Ascending aorta (tissue), 2 donors: ENCODE results near the gene RAB7B. TPM values are rescaled to one million over a fixed set of nuclear protein-coding genes. Genes with fewer than 3 reads are reported as not detected.

ENCODE experiments used
- DNase-seq, 2 donors: peaks; one replicate each; pipeline ENCODE4 v3.0.0-alpha.2; 2019; ENCODE audit warnings: low spot score in 2 of 2
- H3K27ac ChIP-seq, 2 donors: fragments of 200-600 bp; sonication (generic); one replicate each; pipeline ENCODE4 v1.5.1; 2016 to 2017; ENCODE audit warnings: mild to moderate bottlenecking in 1 of 2
- H3K27me3 ChIP-seq: fragments of 200-600 bp; sonication (generic); one replicate; pipeline ENCODE4 v1.5.1; 2017
- H3K36me3 ChIP-seq, 2 donors: fragments of 200-600 bp; sonication (generic); one replicate each; pipeline ENCODE4 v1.5.1; 2016
- H3K4me1 ChIP-seq, 2 donors: fragments of 200-600 bp; sonication (generic); one replicate each; pipeline ENCODE4 v1.5.1; 2016 to 2017; ENCODE audit warnings: mild to moderate bottlenecking in 1 of 2
- H3K4me3 ChIP-seq, 2 donors: fragments of 200-600 bp; sonication (generic); one replicate each; pipeline ENCODE4 v1.5.1; 2016 to 2017; ENCODE audit warnings: mild to moderate bottlenecking in 1 of 2
- H3K9me3 ChIP-seq, 2 donors: fragments of 200-600 bp; sonication (generic); one replicate each; pipeline ENCODE4 v1.5.1; 2016
- intact Hi-C: fragments of 100-400 bp; cut with DNase I; formaldehyde crosslinking; loops from one replicate; pipeline ENCODE4 v1.15.1; 2023
- total RNA-seq: library from RNA; depleted of rRNA; stranded (reverse); fragments of >200 nt; gene quantifications from one replicate; pipeline ENCODE4 v1.1.0, GENCODE V29; 2016
- TF ChIP-seq, protein P1 (sequence below), 3 experiments: fragments of 200-600 bp in 2 of 3; fragments of 450-650 bp in 1 of 3; sonication (generic) in 2 of 3; IDR thresholded peaks; one replicate each; pipeline ENCODE4 v1.5.1; 2016 to 2019; ENCODE audit warnings: antibody characterized with exemption in 3 of 3, mild to moderate bottlenecking in 1 of 3, moderate library complexity in 1 of 3

RAB7B gene
- total RNA-seq, 1 donor from 2014 or later, result not detected

DNA sequence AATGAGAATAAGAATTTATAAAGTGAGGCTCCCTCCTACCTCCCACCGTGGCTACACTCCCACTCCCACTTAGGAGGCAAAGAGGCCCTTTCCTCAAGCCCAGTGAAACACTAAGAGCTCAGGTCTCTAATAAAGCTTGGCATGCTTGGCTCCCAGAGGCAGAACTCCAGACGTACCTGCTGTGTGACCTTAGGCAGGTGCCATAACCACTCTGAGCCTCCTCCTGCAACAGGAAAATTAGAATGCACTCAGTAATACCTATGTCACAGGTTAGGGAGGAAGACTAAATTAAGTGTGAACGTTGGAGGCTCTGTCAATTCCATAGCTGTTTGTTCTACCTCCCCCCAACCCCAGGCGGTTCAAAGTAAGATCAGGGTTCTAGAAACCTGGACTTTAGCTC is 43.4 kb downstream of the RAB7B start:
- Histone ChIP-seq H3K9me3 (no peaks in the 10 kb centered on the region), H3K36me3 (no peaks in the 10 kb centered on the region), H3K27ac (no peak overlapping the region), H3K4me1 (peaks cover 2 to 17% of the 10 kb centered on the region in 2 donors), H3K27me3 (no peaks in the 10 kb centered on the region), H3K4me3 (no peak overlapping the region)
- intact Hi-C loops, result no loop called here
- DNase-seq, result no peak
- TF ChIP-seq, protein P1, sequence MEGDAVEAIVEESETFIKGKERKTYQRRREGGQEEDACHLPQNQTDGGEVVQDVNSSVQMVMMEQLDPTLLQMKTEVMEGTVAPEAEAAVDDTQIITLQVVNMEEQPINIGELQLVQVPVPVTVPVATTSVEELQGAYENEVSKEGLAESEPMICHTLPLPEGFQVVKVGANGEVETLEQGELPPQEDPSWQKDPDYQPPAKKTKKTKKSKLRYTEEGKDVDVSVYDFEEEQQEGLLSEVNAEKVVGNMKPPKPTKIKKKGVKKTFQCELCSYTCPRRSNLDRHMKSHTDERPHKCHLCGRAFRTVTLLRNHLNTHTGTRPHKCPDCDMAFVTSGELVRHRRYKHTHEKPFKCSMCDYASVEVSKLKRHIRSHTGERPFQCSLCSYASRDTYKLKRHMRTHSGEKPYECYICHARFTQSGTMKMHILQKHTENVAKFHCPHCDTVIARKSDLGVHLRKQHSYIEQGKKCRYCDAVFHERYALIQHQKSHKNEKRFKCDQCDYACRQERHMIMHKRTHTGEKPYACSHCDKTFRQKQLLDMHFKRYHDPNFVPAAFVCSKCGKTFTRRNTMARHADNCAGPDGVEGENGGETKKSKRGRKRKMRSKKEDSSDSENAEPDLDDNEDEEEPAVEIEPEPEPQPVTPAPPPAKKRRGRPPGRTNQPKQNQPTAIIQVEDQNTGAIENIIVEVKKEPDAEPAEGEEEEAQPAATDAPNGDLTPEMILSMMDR (IDR thresholded peaks at IDR 0.05), result no peak

- TF ChIP-seq, protein P1 (IDR thresholded peaks at IDR 0.05), result no peak
- Histone ChIP-seq H3K36me3 (no peaks in the 10 kb centered on the region), H3K4me3 (no peak overlapping the region), H3K4me1 (no peaks in the 10 kb centered on the region), H3K27me3 (no peaks in the 10 kb centered on the region), H3K27ac (no peak overlapping the region), H3K9me3 (no peaks in the 10 kb centered on the region)
- DNase-seq, result no peak
- intact Hi-C loops, result no loop called here
Observed at GRCh38 chr1:205955499-205955898, 47.7 kb downstream of the RAB7B start.

DNA sequence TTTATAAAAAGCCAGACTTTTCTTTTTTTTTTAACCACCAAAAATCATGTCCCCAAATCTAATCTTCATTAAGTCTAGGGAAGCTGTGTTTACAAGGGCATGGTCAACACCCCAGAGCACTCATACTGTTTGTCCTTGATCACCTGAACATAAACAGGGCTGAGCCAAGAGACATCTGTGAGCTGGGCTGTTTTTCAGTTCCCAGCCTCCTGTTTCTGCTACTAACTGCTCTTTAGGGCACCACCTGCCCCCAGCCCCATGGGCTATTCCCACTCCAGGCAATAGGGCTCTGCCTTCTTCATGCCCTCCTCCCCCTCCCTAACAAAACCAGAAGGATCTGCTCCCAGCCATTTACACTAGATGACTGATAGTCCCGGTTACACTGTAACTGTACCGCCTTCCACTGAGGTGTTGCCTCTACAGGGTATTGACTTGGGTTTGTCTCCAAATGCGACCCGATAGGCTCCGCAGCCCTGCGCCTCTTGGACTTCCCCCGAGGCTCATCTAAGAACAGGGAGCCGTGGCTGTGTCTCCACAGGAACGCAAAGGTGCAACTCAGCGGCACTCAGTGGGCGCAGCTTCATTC is 48.3 kb downstream of the RAB7B start:
- Histone ChIP-seq H3K4me1 (no peaks in the 10 kb centered on the region), H3K27me3 (no peaks in the 10 kb centered on the region), H3K27ac (no peak overlapping the region), H3K9me3 (no peaks in the 10 kb centered on the region), H3K36me3 (no peaks in the 10 kb centered on the region), H3K4me3 (no peak overlapping the region)
- intact Hi-C loops, result no loop called here
- TF ChIP-seq, protein P1 (IDR thresholded peaks at IDR 0.05), result no peak
- no peak for DNase-seq

GRCh38 chr1:205951746-205952145 is 51.4 kb downstream of the RAB7B start:
- Histone ChIP-seq H3K36me3 (no peaks in the 10 kb centered on the region), H3K27me3 (no peaks in the 10 kb centered on the region), H3K27ac (no peak overlapping the region), H3K4me3 (no peak overlapping the region), H3K9me3 (no peaks in the 10 kb centered on the region), H3K4me1 (no peaks in the 10 kb centered on the region)
- no peak for DNase-seq
- intact Hi-C loops, result no loop called here
- TF ChIP-seq, protein P1 (IDR thresholded peaks at IDR 0.05), result no peak

- H3K27ac ChIP-seq, result no peak overlapping the region
- DNase-seq, result no peak
- no peaks in the 10 kb centered on the region for H3K27me3 ChIP-seq
- H3K36me3 ChIP-seq, result no peaks in the 10 kb centered on the region
- no peak overlapping the region for H3K4me3 ChIP-seq
- TF ChIP-seq, protein P1 (IDR thresholded peaks at IDR 0.05), result no peak
- intact Hi-C loops, result no loop called here
- H3K4me1 ChIP-seq, result no peaks in the 10 kb centered on the region
- no peaks in the 10 kb centered on the region for H3K9me3 ChIP-seq
Observed at GRCh38 chr1:205950826-205951549, 52.2 kb downstream of the RAB7B start.
